Measurements from ENCODE around the gene BICDL1.
"Not testable (repeated sequence)": the region's sequence is repeated elsewhere in the genome, so short reads cannot be mapped to it uniquely, and the experiment has no call there.

BICDL1 gene, protein sequence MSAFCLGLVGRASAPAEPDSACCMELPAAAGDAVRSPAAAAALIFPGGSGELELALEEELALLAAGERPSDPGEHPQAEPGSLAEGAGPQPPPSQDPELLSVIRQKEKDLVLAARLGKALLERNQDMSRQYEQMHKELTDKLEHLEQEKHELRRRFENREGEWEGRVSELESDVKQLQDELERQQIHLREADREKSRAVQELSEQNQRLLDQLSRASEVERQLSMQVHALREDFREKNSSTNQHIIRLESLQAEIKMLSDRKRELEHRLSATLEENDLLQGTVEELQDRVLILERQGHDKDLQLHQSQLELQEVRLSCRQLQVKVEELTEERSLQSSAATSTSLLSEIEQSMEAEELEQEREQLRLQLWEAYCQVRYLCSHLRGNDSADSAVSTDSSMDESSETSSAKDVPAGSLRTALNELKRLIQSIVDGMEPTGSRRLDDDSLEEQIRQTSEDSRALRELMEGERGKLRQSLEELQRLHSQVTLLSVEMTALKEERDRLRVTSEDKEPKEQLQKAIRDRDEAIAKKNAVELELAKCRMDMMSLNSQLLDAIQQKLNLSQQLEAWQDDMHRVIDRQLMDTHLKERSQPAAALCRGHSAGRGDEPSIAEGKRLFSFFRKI

DNA sequence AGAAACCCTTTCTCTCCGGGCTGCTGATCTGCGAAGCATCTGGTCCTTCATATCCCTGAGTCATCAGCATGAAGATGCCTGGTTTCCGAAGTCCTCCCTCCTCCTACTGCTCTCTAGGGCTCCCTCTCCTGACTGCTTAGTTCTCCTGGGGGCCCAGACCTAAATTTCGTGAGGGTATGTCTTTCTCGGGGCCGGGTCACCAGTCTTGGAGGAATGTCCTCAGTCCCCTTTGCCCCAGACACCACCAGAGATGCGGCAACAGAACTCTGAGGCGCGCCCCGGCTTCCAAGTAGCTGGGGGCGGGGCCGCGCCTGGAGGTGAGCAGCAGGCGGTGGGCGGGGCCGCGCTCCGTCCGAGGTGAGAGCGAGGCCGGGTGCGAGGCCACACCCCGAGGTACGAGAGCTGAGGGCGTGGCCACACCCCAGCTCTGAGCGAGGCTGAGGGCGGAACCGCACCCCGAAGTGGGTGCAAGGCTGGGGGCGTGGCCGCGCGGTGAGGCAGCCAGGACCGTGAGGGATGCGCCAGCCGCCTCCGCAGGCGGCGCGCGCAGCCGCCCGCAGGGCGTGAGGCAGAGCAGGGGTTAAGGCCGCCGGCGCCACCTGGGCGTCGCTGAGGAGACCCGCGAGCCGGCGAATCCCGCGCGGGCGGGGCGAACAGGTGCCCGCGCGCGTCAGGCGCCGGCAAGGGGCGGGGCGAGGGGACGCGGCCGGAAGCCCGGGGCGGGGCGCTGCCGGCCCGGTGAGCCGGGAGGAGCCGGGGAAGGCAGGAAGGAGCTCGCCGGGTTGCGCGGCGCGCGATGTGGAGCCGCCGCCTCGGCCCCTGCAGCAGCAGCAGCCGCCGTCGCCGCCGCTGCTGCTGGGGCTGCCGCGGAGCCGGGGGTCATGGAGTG, at the start of gene BICDL1:
BICDL1 (plus strand) TSS at position 765 of the 889 bp plus-strand sequence. CDS start 633 bp downstream, outside the sequence.
- peak; percentile 33 to 55 for DNase-seq

- DNase-seq: no peak
These were observed 48.1 kb upstream of the BICDL1 start for GRCh38 chr12:119940897-119941296.

- DNase-seq: no peak
These were observed 46.6 kb upstream of the BICDL1 start for GRCh38 chr12:119942386-119942785.

GRCh38 chr12:119946213-119946612, 42.8 kb upstream of the BICDL1 start:
- no peak for DNase-seq

GRCh38 chr12:119949145-119949544, 39.9 kb upstream of the BICDL1 start:
- no peak for DNase-seq

DNA sequence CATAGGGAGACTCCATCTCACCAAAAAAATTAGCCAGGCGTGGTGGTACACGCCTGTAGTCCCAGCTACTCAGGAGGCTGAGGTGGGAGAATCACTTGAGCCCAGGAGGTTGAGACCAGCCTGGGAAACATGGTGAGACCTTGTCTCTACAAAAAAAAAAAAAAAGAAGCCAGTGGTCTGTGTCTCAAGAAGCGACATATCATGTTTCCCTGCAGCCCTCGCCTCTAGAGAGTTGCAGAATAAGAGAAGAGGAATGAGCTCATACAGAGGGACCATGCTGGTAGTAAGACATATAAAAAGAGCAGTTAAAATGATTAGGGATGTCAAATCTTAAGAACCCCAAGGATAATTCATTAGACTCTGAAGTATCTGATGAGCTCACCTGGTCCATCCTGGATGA, 39.4 kb upstream of the BICDL1 start:
- DNase-seq: no peak

- no peak for DNase-seq
These were observed 33.0 kb upstream of the BICDL1 start for GRCh38 chr12:119956047-119956446.

GRCh38 chr12:119957135-119957534, 31.9 kb upstream of the BICDL1 start:
- DNase-seq: no peak

DNA sequence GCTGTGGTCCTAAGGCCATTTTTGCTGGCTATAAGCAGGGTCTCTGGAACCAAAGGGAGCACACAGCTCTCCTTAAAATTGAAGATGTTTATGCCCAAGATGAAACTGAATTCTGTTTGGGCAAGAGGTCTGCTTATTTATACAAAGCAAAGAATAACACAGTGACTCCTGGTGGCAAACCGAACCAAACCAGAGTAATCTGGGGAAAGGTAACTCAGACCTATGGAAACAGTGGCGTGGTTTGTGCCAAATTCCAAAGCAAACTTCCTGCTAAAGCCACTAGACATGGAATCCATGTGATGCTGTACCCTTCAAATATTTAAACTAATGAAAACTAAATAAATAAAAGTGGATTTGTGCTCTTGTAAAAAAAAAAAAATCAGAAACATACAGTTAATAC, 29.6 kb upstream of the BICDL1 start:
- DNase-seq: no peak

GRCh38 chr12:119964123-119964522, 24.9 kb upstream of the BICDL1 start:
- DNase-seq: no peak

DNA sequence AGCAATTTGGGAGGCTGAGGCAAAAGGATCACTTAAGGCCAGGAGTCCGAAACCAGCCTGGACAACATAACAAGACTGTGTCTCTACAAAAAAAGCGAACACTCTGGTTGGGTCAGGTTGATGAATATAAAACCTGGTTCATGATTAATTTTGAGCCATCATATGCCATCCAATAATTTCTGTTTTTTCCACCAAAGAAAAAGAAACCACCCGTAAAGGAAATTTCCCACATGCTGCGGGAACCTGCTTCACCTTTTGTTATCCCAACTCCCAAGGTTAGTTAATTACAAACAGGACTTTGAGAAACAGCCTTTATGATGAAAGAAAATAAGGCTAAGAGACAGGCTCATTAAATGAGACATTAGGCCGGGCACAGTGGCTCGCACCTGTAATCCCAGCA, 24.1 kb upstream of the BICDL1 start:
- DNase-seq: no peak

DNA sequence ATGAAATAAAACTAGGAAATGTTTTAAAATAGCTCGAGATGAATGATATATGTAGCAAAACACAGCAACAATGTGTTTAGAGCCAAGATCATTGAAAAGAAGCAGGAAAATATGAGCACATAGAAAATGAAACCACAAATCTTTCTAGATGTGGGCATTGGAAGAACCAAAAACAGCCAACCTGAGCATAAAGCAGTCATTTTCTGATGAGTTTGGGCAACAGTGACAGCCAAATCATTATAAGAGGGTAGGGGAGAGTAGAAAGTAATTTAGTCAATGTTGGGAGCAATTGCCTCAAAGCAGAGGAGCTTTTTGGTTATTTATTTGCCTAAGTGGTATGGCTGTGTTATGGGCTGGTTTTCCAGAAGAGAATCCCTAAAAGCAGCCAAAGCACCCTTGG, 8.8 kb upstream of the BICDL1 start:
- DNase-seq: no peak

DNA sequence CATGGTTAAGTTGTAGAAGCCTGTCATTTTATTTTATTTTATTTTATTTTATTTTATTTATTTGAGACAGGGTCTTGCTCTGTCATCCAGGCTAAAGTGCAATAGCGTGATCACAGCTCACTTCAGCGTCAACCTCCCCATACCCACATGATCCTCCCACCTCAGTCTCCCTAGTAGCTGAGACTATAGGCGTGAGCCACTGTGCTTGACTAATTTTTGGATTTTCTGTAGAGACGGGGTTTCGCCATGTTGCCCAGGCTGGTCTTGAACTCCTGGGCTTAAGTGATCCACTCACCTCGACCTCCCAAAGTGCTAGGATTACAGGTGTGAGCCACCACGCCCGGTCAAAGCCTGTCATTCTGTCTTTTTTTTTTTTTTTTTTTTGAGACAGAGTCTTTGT, 8.3 kb upstream of the BICDL1 start:
- DNase-seq: not testable (repeated sequence)

DNA sequence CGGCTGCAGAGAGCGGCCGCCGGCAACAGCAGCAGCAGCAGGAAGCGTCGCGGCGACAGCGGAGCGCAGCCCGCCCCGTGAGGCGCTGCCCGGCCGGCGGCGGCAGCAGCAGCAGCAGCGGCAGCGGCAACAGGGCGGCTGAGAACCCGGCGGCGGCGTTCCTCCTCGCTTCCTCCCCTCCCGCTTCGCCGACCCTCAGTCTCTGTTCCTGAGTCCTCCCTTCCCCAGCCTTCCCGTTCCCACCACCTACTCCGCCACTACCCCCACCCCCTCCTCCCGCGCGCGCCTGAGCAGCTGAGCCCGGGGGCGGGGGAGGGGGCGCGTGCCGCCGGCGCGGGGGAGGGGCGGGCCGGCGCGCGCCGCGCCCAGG, 310 bp downstream of the BICDL1 start:
- peak in 1 of 2 donors; percentile 49 for DNase-seq

- DNase-seq: peak; percentile 8 to 40
These were observed 820 bp downstream of the BICDL1 start for GRCh38 chr12:119989731-119990381.

DNA sequence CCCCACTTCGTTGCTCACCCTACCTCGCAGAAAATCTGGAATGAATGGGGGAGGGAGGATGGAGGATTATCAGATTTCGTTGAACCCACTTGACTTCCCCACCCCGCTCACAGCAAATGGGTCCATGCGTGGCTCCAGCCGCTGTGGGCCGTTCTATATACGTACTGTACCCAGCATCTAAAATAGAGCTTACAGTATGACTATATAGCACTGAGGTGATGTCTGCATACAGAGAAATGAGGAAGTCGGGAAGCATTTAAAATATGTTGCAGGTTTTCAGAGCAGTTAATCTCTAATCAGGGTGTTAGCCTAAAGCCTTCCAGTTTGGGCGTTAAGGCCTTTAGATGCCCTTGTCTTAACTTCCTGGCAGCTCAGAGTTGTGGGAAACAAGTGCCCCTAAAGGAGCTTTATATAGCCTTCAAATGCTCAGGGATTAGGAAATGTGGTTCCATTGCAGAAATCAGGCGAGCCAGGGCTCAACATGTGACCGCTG, 1.4 kb downstream of the BICDL1 start:
- DNase-seq: no peak

DNA sequence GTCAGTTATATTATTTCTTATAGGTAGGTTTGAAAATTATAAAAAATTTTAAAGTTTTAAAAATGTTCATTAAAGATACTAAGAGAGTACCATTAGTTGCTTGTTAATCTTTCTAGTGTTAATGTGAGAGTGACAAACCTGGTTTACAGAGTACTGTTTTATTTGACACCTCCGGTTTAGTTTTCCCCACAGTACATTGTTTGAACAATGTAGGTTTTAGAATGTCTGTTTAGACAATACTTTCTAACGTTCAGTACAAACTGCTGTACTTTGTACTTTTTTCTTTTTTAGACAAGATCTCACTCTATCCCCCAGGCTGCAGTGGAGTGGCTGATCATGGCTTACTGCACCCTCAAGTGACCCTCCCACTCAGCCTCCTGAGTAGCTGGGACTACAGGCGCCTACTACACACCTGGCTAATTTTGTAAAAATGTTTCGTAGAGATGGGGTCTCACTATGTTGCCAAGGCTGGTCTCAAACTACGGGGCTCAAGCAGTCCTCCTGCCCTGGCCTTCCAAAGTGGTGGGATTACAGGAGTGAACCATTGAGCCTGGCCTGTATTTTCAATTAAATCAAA, 3.2 kb downstream of the BICDL1 start:
- no peak for DNase-seq

DNA sequence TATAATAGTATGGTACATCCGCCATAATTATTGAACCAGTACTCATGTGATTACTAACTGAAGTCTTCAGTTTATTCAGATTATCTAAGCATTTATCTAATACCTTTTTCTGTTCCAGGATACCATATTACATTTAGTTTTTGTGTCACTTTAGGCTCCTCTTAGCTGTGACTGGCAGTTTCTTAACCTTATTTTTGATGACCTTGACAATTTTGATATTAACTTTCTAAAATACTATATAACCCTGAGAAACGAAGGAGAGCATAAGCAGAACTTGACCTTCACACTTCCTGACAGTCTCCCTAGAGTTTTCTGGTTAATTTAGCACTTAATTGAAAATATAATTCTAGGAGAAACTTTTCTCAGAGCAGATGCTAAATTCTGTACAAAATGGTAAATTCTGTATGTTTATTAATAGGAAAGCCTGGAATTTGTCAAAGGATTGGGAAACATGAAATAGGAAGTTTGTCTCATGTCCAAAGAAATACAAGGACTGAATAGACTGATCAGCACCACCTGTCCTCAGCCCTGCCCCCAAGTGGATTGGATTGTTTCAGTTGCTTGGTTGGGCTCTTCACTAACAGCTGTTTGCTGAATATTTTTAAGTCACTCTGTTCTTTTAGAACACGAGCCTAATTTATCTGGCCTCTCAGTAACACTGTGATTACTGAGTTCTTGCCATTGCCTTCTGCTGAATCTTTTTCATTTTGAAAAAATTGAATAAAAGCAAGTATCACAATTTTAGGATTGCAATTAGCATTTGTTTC, 6.0 kb downstream of the BICDL1 start:
- no peak for DNase-seq

GRCh38 chr12:119996417-119996816, 7.4 kb downstream of the BICDL1 start:
- DNase-seq: no peak

- DNase-seq: no peak
These were observed 9.6 kb downstream of the BICDL1 start for GRCh38 chr12:119998471-119999245.

DNA sequence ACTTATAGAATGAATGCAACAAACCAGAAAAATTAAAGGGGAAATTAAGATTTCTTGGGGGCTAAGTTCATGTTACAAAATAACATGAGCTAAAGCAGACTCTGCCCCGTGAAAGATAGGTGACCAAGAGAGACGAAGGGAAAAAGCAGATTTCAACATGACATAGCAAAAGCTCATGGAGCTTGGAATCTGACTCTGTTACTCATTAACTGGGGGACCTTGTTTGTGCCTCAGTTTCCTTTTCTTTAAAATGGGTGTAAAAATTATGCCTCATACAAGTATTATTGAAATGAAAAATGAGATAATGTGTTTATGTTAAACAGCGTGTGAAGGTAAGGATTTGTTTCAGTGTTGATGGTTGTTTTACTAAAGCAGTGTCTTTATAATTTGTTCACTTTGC, 11.5 kb downstream of the BICDL1 start:
- no peak for DNase-seq
